Measurements from ENCODE around the gene EIF3I. TPM values are rescaled to one million over a fixed set of nuclear protein-coding genes. Genes with fewer than 3 reads are reported as not detected.

Gene EIF3I
- total RNA-seq, 1 experiment from 2014 or later, result 178 TPM

GRCh38 chr1:32231843-32232432, 9.7 kb downstream of the EIF3I start:
- no peaks in the 10 kb centered on the region for H3K9me3 ChIP-seq (ENCODE audit: low read length)
- no peak overlapping the region for H3K4me2 ChIP-seq (ENCODE audit: low read depth, low read length, poor library complexity, severe bottlenecking)
- H3K4me1 ChIP-seq (ENCODE audit: low read length), result peaks cover 31% of the 10 kb centered on the region
- H3K36me3 ChIP-seq (ENCODE audit: insufficient read depth, low read length), result peaks cover 12% of the 10 kb centered on the region; the same call in 1 of the 2 replicates
- 0 out of 2 replicates have a peak overlapping the region, but pooled peaks have one; percentile 25 for H3K9ac ChIP-seq (ENCODE audit: low read length)
- DNase-seq, result peak; percentile 41
- no peaks in the 10 kb centered on the region for H3K79me2 ChIP-seq (ENCODE audit: low read length)
- peak overlapping the region; percentile 51 for H3K27ac ChIP-seq (ENCODE audit: low read length)
- H3K27me3 ChIP-seq (ENCODE audit: low read length), result no peaks in the 10 kb centered on the region
- no peaks in the 10 kb centered on the region for H4K20me1 ChIP-seq (ENCODE audit: insufficient read depth, low read depth, low read length)
- no peaks in the 10 kb centered on the region for H3K9me2 ChIP-seq (replicated peaks; ENCODE audit: insufficient read depth, low read length)
- H2AFZ ChIP-seq (ENCODE audit: low read length), result no peak overlapping the region
- H3K4me3 ChIP-seq (ENCODE audit: low read length), result no peak overlapping the region

GRCh38 chr1:32232558-32233304, 10.5 kb downstream of the EIF3I start:
- H3K4me1 ChIP-seq (ENCODE audit: low read length), result peaks cover 31% of the 10 kb centered on the region
- H3K4me3 ChIP-seq (ENCODE audit: low read length), result no peak overlapping the region
- H3K9ac ChIP-seq (ENCODE audit: low read length), result no peak overlapping the region
- H3K9me2 ChIP-seq (replicated peaks; ENCODE audit: insufficient read depth, low read length), result no peaks in the 10 kb centered on the region
- no peaks in the 10 kb centered on the region for H4K20me1 ChIP-seq (ENCODE audit: insufficient read depth, low read depth, low read length)
- H3K36me3 ChIP-seq (ENCODE audit: insufficient read depth, low read length), result peaks cover 11% of the 10 kb centered on the region; the same call in 1 of the 2 replicates
- H2AFZ ChIP-seq (ENCODE audit: low read length), result no peak overlapping the region
- no peaks in the 10 kb centered on the region for H3K79me2 ChIP-seq (ENCODE audit: low read length)
- no peaks in the 10 kb centered on the region for H3K27me3 ChIP-seq (ENCODE audit: low read length)
- no peak for DNase-seq
- no peaks in the 10 kb centered on the region for H3K9me3 ChIP-seq (ENCODE audit: low read length)
- peak overlapping the region; percentile 51 for H3K27ac ChIP-seq (ENCODE audit: low read length)
- no peak overlapping the region for H3K4me2 ChIP-seq (ENCODE audit: low read depth, low read length, poor library complexity, severe bottlenecking)

- Histone ChIP-seq H3K27ac (ENCODE audit: low read length) (peak overlapping the region; percentile 70), H3K79me2 (ENCODE audit: low read length) (no peaks in the 10 kb centered on the region), H3K9me2 (replicated peaks; ENCODE audit: insufficient read depth, low read length) (no peaks in the 10 kb centered on the region), H4K20me1 (ENCODE audit: insufficient read depth, low read depth, low read length) (no peaks in the 10 kb centered on the region), H3K9ac (ENCODE audit: low read length) (peak overlapping the region; percentile 48), H2AFZ (ENCODE audit: low read length) (no peak overlapping the region), H3K4me1 (ENCODE audit: low read length) (peaks cover 38% of the 10 kb centered on the region), H3K36me3 (ENCODE audit: insufficient read depth, low read length) (peaks cover 3% of the 10 kb centered on the region; the same call in 1 of the 2 replicates), H3K4me3 (ENCODE audit: low read length) (peak overlapping the region; percentile 39; the same call in 1 of the 2 replicates), H3K27me3 (ENCODE audit: low read length) (no peaks in the 10 kb centered on the region), H3K9me3 (ENCODE audit: low read length) (no peaks in the 10 kb centered on the region), H3K4me2 (ENCODE audit: low read depth, low read length, poor library complexity, severe bottlenecking) (peak overlapping the region; percentile 62)
- peak; percentile 79 for DNase-seq
These were observed 12.6 kb downstream of the EIF3I start for GRCh38 chr1:32234792-32235191.

- no peaks in the 10 kb centered on the region for H3K36me3 ChIP-seq (ENCODE audit: insufficient read depth, low read length)
- H3K9me3 ChIP-seq (ENCODE audit: low read length), result no peaks in the 10 kb centered on the region
- no peak overlapping the region for H3K4me3 ChIP-seq (ENCODE audit: low read length)
- 0 out of 2 replicates have a peak overlapping the region, but pooled peaks have one; percentile 13 for H3K9ac ChIP-seq (ENCODE audit: low read length)
- no peaks in the 10 kb centered on the region for H3K79me2 ChIP-seq (ENCODE audit: low read length)
- no peaks in the 10 kb centered on the region for H3K9me2 ChIP-seq (replicated peaks; ENCODE audit: insufficient read depth, low read length)
- H3K27ac ChIP-seq (ENCODE audit: low read length), result peak overlapping the region; percentile 17; the same call in 1 of the 2 replicates
- peaks cover 42% of the 10 kb centered on the region for H3K4me1 ChIP-seq (ENCODE audit: low read length)
- no peaks in the 10 kb centered on the region for H3K27me3 ChIP-seq (ENCODE audit: low read length)
- peak; percentile 40 for DNase-seq
- H3K4me2 ChIP-seq (ENCODE audit: low read depth, low read length, poor library complexity, severe bottlenecking), result no peak overlapping the region
- H4K20me1 ChIP-seq (ENCODE audit: insufficient read depth, low read depth, low read length), result no peaks in the 10 kb centered on the region
- H2AFZ ChIP-seq (ENCODE audit: low read length), result no peak overlapping the region
These were observed 17.1 kb downstream of the EIF3I start for GRCh38 chr1:32239337-32239736.

GRCh38 chr1:32239790-32240139, 17.6 kb downstream of the EIF3I start:
- Histone ChIP-seq H3K9me3 (ENCODE audit: low read length) (no peaks in the 10 kb centered on the region), H3K4me1 (ENCODE audit: low read length) (peaks cover 38% of the 10 kb centered on the region), H3K27me3 (ENCODE audit: low read length) (no peaks in the 10 kb centered on the region), H3K9me2 (replicated peaks; ENCODE audit: insufficient read depth, low read length) (no peaks in the 10 kb centered on the region), H3K9ac (ENCODE audit: low read length) (no peak overlapping the region), H3K27ac (ENCODE audit: low read length) (peak overlapping the region; percentile 65; the same call in 1 of the 2 replicates), H3K4me2 (ENCODE audit: low read depth, low read length, poor library complexity, severe bottlenecking) (peak overlapping the region; percentile 87), H2AFZ (ENCODE audit: low read length) (peak overlapping the region; percentile 61; the same call in 1 of the 2 replicates), H4K20me1 (ENCODE audit: insufficient read depth, low read depth, low read length) (no peaks in the 10 kb centered on the region), H3K36me3 (ENCODE audit: insufficient read depth, low read length) (no peaks in the 10 kb centered on the region), H3K4me3 (ENCODE audit: low read length) (peak overlapping the region; percentile 66; the same call in 1 of the 2 replicates), H3K79me2 (ENCODE audit: low read length) (no peaks in the 10 kb centered on the region)
- no peak for DNase-seq

- no peaks in the 10 kb centered on the region for H3K36me3 ChIP-seq (ENCODE audit: insufficient read depth, low read length)
- peak overlapping the region; percentile 66 for H3K4me3 ChIP-seq (ENCODE audit: low read length)
- no peaks in the 10 kb centered on the region for H3K79me2 ChIP-seq (ENCODE audit: low read length)
- peak overlapping the region; percentile 61 for H2AFZ ChIP-seq (ENCODE audit: low read length)
- peaks cover 33% of the 10 kb centered on the region for H3K4me1 ChIP-seq (ENCODE audit: low read length)
- H3K9me2 ChIP-seq (replicated peaks; ENCODE audit: insufficient read depth, low read length), result no peaks in the 10 kb centered on the region
- peak overlapping the region; percentile 65 for H3K27ac ChIP-seq (ENCODE audit: low read length)
- peak overlapping the region; percentile 72 for H3K9ac ChIP-seq (ENCODE audit: low read length)
- H3K9me3 ChIP-seq (ENCODE audit: low read length), result no peaks in the 10 kb centered on the region
- DNase-seq, result peak; percentile 81
- no peaks in the 10 kb centered on the region for H3K27me3 ChIP-seq (ENCODE audit: low read length)
- H4K20me1 ChIP-seq (ENCODE audit: insufficient read depth, low read depth, low read length), result no peaks in the 10 kb centered on the region
- peak overlapping the region; percentile 87 for H3K4me2 ChIP-seq (ENCODE audit: low read depth, low read length, poor library complexity, severe bottlenecking)
These were observed 18.1 kb downstream of the EIF3I start for GRCh38 chr1:32240140-32240951.

- H3K9me3 ChIP-seq (ENCODE audit: low read length), result no peaks in the 10 kb centered on the region
- H3K36me3 ChIP-seq (ENCODE audit: insufficient read depth, low read length), result no peaks in the 10 kb centered on the region
- H2AFZ ChIP-seq (ENCODE audit: low read length), result peak overlapping the region; percentile 61
- H3K27ac ChIP-seq (ENCODE audit: low read length), result peak overlapping the region; percentile 65
- no peaks in the 10 kb centered on the region for H3K79me2 ChIP-seq (ENCODE audit: low read length)
- no peaks in the 10 kb centered on the region for H3K9me2 ChIP-seq (replicated peaks; ENCODE audit: insufficient read depth, low read length)
- peaks cover 33% of the 10 kb centered on the region for H3K4me1 ChIP-seq (ENCODE audit: low read length)
- DNase-seq, result peak; percentile 70
- no peaks in the 10 kb centered on the region for H3K27me3 ChIP-seq (ENCODE audit: low read length)
- peak overlapping the region; percentile 87 for H3K4me2 ChIP-seq (ENCODE audit: low read depth, low read length, poor library complexity, severe bottlenecking)
- H4K20me1 ChIP-seq (ENCODE audit: insufficient read depth, low read depth, low read length), result no peaks in the 10 kb centered on the region
- H3K4me3 ChIP-seq (ENCODE audit: low read length), result peak overlapping the region; percentile 66
- H3K9ac ChIP-seq (ENCODE audit: low read length), result peak overlapping the region; percentile 72
These were observed 19.0 kb downstream of the EIF3I start for GRCh38 chr1:32241001-32241763.
